GM18868 (cell line): ENCODE measurements around the gene FEZF1.
"Not testable (repeated sequence)": the region's sequence is repeated elsewhere in the genome, so short reads cannot be mapped to it uniquely, and the experiment has no call there.

Experiments
- ATAC-seq: cut with Tn5 transposase; IDR thresholded peaks from one replicate; pipeline ENCODE4 v1.9.1; 2021; ENCODE audit warnings: mild to moderate bottlenecking, moderate library complexity; ENCODE audit not compliant: unreplicated experiment

Gene FEZF1

DNA sequence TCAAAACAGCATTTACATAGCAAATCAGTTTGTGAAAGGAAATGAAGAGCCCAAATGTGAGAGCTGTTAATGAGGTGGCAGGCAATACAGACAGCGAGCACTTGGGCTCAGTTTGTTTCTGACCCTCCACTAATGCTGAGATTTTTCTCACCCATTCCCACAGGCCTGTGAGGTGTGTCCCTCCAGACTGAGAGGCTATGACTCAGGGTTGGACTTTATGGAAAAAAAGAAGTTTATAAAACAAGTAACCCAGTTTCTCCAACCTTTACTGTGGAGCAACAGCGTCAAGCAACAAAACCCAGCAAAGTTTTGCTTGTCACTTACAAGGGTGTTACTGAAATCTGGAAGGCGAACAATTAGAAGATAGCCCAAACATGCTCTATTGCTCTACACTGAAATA lies 4.9 kb upstream of the FEZF1 start:
- ATAC-seq: no peak

DNA sequence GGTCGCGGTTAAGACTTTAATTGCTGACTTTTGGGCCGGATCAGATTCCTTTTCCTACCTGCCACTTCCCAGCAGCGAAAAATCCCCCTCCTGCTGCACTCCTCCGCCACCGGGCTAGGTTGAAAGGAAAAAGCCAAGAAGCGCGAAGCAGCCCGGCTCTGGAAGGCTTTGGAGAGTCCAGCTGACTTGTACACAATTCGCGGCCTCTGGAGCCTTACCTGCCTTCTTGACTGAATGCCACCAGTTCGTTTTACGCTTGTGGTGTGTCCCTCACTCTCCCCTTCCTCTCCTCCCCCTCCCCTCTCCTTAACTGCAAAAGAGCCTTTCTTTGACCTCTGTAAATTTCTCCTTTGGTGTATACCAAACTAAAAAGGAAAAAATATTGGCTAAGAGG lies 2.7 kb upstream of the FEZF1 start:
- ATAC-seq: no peak

DNA sequence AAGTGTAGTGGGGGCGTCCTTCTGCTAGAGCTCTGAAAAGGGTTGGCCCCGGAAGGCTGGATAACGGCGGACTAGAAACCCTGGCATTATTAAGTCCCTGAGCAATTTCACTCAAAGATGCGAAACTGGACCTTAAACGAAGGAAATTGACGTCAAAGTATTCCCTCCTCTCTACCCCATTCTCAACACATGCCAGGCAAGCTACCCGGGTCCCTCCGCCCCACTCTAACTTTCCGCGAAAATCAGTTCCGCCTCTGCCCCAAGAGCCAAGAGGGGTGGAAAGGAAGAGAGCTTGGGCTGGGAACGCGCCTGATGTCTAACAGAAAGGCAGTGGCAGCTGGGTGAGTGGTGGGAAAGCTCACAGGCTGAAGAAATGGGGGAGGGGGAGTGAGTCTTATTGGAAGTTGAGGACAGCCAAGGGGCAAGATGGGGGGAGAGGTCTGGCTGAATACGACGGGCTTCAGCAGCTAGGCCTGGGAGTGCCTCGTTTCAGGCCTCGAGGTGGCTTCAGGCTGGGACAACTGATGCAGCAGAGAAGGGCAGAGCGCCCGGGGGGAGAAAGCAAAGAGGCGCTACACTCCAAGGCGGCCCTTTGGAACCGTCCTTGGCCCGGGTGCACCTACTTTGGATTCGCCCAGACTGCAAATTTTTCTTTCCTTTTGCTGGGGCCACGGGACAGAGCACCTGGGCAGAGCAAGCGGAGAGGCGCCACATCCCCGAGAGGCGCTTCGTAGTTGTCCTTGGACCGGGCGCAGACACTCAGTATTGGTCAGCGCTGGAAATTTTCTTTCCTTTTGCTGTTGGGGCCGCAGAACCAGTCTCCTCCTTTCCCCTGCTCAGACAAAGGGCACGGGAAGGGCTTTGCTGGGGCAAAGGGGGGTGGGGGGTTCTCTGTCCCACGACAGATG lies 2.0 kb upstream of the FEZF1 start:
- no peak for ATAC-seq

DNA sequence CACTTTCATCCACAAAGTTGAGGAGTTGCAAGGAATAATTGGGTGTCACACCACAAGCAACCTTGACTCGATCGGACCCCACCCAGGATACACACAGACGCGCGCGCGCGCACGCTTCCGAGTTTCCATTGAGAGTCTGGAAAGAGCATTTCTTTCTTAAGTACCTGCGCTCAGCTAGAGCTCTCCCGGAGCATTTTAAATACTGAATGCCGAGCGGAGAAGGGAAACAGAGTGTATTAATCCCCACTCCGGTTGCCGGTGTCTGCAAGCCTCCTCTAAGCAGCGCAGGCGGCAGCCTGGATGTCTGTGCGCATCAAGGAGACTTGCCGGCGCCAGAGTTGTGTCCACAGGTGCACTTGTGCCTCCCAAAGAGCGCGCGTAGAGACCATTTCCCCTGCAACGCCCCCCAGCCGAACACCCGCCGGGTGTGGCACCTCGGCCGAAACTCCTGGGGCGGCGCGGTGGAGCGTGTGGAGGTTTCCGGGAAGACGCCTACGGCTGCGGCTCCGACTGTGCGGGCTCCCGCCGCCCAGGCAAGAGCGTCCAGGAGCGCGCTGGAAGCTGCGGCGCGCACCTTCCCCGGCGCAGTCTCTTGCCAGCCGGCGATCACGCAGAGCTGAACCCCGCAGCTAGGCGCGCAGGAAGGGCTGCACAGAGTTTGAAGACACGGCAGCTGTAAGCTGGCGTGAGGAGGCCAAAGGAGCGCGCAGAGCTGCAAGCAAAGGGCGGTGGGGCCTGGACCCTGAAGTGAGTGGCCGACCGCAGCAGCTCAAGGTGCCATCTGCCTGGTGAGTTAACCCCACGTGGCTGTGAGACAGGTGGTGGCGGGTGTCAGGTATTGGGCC lies 1.1 kb upstream of the FEZF1 start:
- no peak for ATAC-seq

DNA sequence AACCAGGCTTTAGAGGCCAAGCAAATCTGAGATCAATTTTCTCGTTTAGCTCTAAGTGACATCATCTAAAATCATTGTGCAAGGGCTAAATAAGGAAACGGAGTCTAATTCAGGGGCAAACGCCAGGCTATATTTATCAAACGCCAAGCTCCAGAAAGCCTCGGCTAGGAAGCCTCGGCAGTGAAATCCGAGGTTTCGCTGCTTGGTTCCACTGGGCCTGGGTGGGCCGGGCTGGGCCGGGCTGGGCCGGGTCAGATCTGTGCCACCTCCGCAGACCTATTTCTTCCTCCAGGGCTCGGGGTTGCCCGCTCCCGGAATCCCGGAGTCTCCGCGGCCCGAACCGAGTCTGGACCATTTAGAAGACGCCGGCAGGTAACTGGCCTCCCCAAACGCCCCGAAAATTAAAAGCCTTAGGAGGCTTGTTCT lies 459 bp upstream of the FEZF1 start:
- ATAC-seq: no peak

DNA sequence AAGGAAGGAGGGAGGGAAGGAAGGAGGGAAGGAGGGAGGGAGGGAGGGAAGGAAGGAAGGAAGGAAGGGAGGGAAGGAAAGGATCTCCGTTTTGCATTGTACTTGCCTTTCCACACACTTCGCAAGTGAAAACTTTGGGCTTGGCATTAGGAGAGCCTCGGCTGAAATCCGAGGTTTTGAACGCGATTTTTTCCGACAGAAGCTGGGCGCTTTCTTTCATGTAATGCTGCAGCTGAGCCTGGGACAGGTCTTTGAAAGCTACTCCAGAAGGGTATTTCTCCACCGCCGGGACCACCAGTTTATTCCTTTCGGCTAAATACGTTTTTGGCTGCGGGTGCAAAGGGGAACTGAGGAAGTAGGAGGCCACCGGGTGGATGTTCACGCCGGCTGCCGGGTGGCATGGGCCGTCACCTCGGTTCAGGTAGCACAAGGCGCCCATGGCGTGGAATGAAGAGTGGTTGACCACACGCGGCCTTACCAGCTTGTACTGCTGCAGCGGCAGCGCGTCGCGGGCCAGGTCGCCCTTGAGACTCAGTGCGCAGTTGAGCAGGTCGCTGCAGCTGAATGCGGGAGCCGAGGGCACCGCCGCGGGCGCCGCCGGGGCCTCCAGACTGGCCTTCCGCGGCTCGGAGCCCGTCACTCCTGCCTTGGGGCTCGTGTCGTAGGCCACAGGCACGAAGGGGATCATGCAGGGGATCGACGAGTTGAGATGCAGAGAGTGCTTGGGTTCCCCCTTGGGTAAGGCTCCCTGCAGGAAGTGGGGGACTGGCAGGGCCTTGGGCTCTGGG lies 825 bp downstream of the FEZF1 start:
- no peak for ATAC-seq

DNA sequence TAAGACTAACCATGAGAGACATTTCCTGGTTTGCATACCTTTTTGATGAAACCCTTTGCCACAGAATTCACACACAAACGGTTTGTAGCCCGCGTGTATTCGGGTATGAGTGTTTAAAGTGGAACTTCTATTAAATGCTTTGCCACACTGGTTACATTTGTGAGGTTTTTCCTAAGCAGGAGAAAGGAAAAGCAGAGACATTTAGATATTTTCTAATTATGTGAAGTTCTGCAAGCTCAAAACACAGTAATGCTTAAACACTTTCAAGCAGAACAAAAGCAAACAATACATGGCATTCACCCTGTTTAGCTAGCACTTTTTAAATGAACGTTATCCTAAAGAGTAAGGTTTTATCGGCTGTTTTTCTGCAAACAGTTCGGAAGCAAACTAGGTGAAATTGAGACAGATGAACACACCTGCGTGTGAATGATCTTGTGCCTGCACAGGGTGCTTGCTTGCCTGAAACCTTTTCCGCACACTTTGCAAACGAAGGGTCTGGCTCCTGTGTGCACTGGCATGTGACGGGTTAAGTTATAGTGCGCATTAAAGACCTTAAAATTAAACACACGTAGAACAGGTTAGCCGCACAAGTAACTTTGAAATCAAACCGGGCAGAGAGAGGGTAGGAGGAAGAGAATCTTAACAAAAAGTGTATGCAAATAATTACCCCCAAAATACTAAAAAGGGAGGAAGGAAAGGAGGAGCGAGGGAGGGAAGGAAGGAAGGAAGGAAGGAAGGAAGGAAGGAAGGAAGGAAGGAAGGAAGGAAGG lies 1.6 kb downstream of the FEZF1 start:
- ATAC-seq: no peak

DNA sequence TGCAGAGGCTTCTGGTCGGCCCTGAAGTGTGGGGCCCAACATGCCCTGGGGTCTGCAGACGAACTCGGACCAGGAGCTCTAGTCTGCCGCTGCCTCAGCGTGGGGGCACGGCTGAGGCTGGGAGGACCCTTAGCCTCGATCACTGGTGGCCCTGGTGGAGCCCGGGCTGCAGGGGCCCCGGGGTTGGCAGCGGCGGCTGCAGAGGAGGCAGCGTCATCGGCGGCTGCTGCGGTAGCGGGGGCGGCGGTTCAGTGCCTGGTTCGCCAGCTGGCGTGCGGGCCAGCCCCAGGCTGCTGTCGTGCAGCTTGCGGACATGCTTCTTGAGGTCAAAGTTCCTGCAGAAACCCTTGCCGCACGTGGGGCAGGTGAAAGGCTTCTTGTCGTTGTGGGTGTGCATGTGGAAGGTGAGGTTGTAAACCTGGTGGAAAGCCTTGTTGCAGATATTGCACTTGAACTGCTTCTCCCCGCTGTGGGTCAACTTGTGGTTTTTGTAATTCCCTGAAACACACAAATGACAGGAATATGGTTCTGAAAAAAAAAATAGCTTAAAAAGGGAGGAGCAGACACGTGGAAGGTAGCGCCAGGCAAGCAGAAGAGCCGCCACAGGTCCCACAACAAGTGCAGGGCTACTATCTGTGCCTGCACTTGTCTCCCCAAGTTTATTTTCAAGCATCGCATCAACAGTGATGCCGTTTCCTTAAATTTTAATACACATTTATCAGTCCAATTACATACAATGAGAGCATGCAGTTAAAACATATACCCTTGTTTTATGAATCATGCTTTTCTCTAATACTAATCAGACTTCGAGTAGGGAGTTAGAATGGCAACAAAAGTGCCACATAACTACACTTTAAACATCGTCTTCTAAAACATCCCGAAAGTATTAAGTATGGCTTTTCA lies 2.4 kb downstream of the FEZF1 start:
- no peak for ATAC-seq

DNA sequence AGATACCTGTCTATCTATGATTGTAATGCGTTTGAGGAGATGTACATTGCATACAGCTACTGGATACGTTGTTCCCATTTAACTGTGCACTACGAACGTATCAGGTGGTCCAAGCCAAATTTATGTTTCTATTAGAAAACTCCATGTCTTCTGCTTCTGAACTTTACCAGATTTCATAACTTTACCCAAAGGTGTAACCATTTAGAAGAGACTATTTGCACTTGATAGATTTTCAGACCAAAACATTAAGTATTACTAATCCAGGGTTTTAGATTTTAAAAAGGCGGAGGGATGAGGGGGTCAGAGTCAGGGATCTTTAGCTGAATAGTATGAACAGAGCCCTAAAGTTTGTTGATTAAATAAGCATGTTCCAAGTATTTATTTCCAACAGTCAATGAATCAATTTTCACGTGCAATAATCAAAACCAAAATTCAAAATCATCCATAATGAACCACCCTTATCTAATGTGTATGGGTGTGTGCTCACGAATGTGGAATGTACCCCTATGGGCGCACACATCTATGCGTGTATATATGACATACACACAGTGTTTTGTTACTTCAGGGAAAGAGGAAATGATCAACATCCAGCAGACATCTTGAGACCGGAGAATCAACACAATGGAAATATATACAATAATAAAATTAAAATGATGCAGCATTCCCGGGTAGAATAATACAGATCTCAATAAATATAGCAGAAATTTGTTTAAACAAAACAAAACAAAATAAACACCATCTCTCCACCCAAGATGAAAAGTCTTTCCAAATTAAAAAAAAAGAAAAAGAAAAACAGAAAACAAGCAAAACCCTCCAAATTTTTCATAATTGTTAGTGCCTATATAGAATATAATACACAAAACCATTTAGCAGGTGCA lies 3.4 kb downstream of the FEZF1 start:
- no peak for ATAC-seq

DNA sequence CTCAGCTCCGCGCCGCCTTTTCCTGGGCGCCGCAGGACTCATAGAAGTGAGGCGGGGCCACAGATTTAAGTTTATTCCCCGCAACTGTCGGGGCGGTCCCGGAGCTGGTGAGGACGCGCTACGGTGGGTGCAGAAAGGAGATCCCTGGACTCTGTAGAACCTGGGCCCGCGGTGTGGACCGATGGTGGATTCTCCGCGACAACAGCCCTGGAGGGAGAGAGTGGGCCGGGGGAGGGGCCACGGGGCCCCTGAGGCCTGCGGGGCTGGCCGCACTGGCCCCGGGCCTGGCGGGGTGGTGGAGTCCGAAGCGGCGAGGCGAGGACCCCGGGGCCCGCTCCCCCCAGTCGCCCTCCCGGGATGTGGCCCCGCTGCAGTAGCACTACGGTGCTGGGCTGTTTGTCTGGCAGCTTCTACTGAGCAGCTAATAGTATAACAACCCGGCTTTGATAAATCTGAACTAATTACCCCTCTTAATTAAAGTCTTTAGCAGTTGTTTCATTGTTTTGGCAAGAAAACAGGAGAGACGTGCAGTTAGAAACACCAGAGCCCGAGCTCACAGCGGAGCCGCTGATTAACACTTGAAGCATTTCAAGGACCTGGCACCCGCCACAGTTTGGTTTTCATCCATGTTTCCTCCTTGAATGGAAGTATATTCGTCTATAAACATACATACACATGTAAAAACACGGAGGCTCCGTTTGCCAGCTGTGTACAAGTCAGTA lies 4.2 kb downstream of the FEZF1 start:
- no peak for ATAC-seq

DNA sequence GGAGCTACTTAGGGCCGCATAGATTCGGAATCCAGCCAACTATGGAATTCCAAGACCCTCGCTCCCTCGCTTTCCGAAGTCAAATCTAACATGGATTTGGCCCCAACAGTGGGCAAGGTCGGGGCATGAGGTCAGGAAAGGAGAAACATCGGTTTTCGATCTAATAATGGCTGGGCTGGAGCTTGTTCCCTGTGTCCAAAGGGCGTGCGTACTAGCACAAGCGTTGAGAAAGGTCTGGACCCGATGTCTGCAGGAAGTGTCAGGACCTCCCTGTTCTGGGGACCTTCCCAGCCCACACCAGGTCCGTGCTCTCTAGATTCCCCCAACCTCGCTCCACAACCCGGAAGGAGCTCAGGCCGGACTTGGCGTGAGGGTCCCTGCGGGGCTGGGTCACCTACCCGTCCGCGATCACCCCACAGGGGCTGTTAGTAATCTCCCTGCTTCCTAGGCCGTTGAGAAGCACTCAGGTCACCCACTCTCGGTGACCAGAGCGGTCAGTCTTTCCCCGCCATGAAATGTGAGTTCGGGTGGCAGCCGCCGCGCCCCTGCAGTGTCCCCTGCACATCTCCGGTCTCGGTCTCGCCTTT lies 4.8 kb downstream of the FEZF1 start:
- no peak for ATAC-seq

DNA sequence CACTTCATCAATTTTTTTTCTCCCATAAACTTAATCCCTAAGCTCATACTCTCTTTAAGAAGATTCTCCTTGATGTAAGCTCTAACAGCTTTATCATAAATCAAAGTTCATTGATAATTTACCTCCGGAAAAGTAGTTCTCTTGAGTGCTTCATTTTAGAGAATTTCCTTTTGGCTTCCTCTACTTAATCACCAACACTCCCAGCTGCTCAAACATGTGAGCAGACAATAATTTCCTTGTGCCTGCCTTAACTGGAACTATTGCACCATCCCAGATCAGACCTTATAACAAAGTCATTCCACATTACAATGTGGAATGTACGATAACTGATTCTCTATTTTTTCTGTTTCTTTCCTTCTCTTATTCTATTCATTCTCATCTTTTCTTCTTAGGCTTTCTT lies 5.9 kb downstream of the FEZF1 start:
- no peak for ATAC-seq

DNA sequence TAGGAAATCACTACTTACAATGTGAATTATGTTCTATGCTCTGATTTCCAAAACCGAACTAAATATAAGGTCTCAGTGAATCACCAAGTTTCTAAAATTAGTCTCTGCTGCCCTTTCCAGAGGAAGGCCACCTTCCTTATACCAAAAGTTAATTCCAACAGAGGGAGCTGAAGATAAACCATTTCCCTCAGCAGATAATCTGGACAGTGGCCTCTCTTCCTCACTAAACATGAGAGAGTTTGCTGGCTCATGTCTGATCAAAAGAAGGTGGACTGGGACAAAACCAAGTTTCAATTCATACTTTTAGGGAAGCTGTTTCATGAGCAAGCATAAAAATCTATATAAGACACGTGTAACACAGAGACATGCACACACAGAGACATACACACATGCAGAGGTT lies 6.4 kb downstream of the FEZF1 start:
- no peak for ATAC-seq

DNA sequence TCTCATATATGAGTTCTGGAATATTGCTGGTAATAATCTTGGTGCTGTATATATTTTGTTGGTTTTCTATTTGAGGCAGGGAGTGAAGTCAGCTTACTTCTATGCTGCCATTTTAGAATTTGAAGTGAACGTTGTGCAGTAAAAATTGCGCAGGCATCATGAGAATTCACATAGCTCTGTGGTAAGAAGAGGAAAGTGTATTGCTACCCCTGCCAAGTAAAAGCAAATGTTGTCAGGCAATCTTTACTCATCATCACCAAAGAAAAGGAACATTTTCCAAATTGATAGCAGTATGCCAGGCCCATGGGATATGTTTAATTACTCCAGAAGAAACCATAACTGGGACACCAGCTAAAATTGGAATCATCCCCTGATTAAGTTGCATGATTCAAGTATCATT lies 13.4 kb downstream of the FEZF1 start:
- no peak for ATAC-seq

DNA sequence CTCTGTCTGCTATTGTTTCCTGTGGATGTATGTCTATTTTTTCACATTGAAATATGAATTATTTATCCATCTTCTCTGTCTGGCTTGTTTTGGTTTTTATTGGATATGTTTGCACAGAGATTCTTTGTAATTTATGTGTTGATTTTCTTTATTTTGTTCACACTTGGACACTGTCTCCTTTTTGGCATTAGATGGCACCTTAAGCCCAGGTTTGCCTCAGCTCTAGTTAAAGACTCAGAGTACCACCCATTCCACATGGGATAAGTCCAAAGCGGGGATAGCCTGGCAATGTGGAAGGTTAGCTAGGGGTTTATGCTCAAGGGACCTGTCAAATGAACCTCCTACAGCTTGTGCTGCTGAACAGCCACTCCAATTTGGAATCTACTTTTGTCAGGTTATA lies 14.1 kb downstream of the FEZF1 start:
- no peak for ATAC-seq

DNA sequence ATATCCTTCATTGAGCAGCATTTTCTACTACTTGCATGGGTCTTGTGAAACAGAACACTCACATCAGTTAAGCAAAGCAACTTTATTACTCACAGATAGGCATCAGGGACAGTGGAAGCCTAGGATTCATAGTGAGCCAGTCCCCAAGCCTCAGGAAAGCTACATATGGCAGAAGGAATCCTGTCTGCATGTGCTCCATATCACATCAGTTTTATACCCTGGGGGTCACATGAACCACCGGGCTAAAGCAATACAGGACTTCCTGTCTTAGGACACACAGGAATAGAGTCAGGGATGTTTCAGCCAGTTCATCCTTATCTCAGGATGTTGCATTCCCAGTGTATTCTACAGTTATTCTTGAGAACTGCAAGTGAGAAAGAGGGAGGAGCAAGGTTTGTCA lies 15.1 kb downstream of the FEZF1 start:
- ATAC-seq: no peak

DNA sequence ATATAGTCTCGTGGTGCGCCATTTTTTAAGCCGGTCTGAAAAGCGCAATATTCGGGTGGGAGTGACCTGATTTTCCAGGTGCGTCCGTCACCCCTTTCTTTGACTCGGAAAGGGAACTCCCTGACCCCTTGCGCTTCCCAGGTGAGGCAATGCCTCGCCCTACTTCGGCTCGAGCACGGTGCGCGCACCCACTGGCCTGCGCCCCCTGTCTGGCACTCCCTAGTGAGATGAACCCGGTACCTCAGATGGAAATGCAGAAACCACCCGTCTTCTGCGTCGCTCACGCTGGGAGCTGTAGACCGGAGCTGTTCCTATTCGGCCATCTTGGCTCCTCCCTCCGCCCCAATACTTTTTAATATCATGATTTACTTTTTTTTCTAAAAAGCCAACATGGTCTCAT lies 19.9 kb downstream of the FEZF1 start:
- ATAC-seq: not testable (repeated sequence)

DNA sequence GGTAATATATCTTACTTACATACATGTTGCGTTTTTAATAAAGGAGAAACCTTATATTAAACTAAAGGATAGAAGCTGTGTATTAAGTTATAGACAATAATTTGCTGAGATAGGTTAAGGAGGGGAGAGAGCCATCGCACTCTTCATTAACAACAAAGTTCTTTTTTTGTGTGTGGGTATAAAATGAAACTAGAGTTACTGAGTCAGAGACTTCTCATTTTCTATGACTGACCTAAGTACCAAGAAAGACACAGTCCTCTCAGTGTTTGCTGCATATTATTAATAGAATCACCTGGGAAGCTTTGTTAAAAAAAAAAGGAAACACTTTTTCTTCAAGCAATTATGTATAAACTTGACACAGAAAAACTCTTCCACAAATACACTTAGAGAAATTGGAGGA lies 31.4 kb downstream of the FEZF1 start:
- peak; percentile 59 for ATAC-seq
